ENCODE data around the gene COPS2.

Gene COPS2

GRCh38 chr15:49093252-49094105 lies 61.9 kb downstream of the COPS2 start:
- Histone ChIP-seq H3K9me3 (ENCODE audit: severe bottlenecking) (no peaks in the 10 kb centered on the region), H3K27me3 (ENCODE audit: insufficient read depth, low read depth, severe bottlenecking) (no peaks in the 10 kb centered on the region), H3K36me3 (no peaks in the 10 kb centered on the region), H3K4me3 (ENCODE audit: low read depth, low read length) (no peak overlapping the region), H3K27ac (no peak overlapping the region)
- no peak for DNase-seq
- no peak for TF ChIP-seq CTCF (IDR thresholded peaks at IDR 0.05; ENCODE audit: low read depth, low read length)

GRCh38 chr15:49088996-49089395 lies 66.4 kb downstream of the COPS2 start:
- Histone ChIP-seq H3K4me3 (ENCODE audit: low read depth, low read length) (no peak overlapping the region), H3K27me3 (ENCODE audit: insufficient read depth, low read depth, severe bottlenecking) (no peaks in the 10 kb centered on the region), H3K9me3 (ENCODE audit: severe bottlenecking) (no peaks in the 10 kb centered on the region), H3K36me3 (no peaks in the 10 kb centered on the region), H3K27ac (no peak overlapping the region)
- DNase-seq: no peak
- no peak for TF ChIP-seq CTCF (IDR thresholded peaks at IDR 0.05; ENCODE audit: low read depth, low read length)

- no peak for DNase-seq
- H3K27me3 ChIP-seq (ENCODE audit: insufficient read depth, low read depth, severe bottlenecking): no peaks in the 10 kb centered on the region
- no peaks in the 10 kb centered on the region for H3K9me3 ChIP-seq (ENCODE audit: severe bottlenecking)
- no peak overlapping the region for H3K4me3 ChIP-seq (ENCODE audit: low read depth, low read length)
- no peaks in the 10 kb centered on the region for H3K36me3 ChIP-seq
- no peak for TF ChIP-seq CTCF (IDR thresholded peaks at IDR 0.05; ENCODE audit: low read depth, low read length)
- H3K27ac ChIP-seq: no peak overlapping the region
Observed at GRCh38 chr15:49085696-49086459, 69.5 kb downstream of the COPS2 start.

GRCh38 chr15:49084285-49084570 lies 71.2 kb downstream of the COPS2 start:
- no peaks in the 10 kb centered on the region for H3K9me3 ChIP-seq (ENCODE audit: severe bottlenecking)
- DNase-seq: no peak
- H3K4me3 ChIP-seq (ENCODE audit: low read depth, low read length): no peak overlapping the region
- H3K36me3 ChIP-seq: no peaks in the 10 kb centered on the region
- no peaks in the 10 kb centered on the region for H3K27me3 ChIP-seq (ENCODE audit: insufficient read depth, low read depth, severe bottlenecking)
- no peak for TF ChIP-seq CTCF (IDR thresholded peaks at IDR 0.05; ENCODE audit: low read depth, low read length)
- H3K27ac ChIP-seq: no peak overlapping the region

- Histone ChIP-seq H3K9me3 (ENCODE audit: severe bottlenecking) (no peaks in the 10 kb centered on the region), H3K27me3 (ENCODE audit: insufficient read depth, low read depth, severe bottlenecking) (no peaks in the 10 kb centered on the region), H3K27ac (no peak overlapping the region), H3K36me3 (no peaks in the 10 kb centered on the region), H3K4me3 (ENCODE audit: low read depth, low read length) (no peak overlapping the region)
- DNase-seq: no peak
- TF ChIP-seq CTCF (IDR thresholded peaks at IDR 0.05; ENCODE audit: low read depth, low read length): no peak
Observed at GRCh38 chr15:49083401-49084284, 71.8 kb downstream of the COPS2 start.

Measured in WERI-Rb-1 (cell line).